H1 (cell line): ENCODE results near the gene ELOVL5. TPM values are rescaled to one million over a fixed set of nuclear protein-coding genes. Genes with fewer than 3 reads are reported as not detected.
"Not testable (repeated sequence)": the region's sequence is repeated elsewhere in the genome, so short reads cannot be mapped to it uniquely, and the experiment has no call there.

Source experiments
- CTCF ChIA-PET: fragments of 300-600 bp; sonication (Branson Sonifier 250); formaldehyde crosslinking; loops from one replicate; lab custom pipeline; 2021; ENCODE audit not compliant: partially characterized antibody; lab: Charles Lee
- POLR2A ChIA-PET: fragments of 300-600 bp; sonication (Branson Sonifier 250); formaldehyde crosslinking; loops from one replicate; lab custom pipeline; 2021; ENCODE audit warnings: inconsistent platforms; ENCODE audit not compliant: partially characterized antibody; lab: Charles Lee
- DNase-seq, 2 experiments: peaks; one replicate each; pipeline versions ENCODE4 v3.0.0 to v3.0.0-alpha.2; 2010 to 2022; ENCODE audit warnings: low spot score in 2 of 2, low read depth in 1 of 2, mixed read lengths in 1 of 2
- FAIRE-seq: peaks from 2 replicates; lab custom pipeline; 2011; peaks lifted over from hg19 to GRCh38; lab: Jason Lieb, UNC
- H2AFZ ChIP-seq: 2 replicates; pipeline ENCODE4 v1.8.1; 2012; ENCODE audit warnings: low read length, inconsistent platforms
- H2AK5ac ChIP-seq: 2 replicates; pipeline ENCODE4 v1.6.1; 2013; ENCODE audit warnings: low read depth, low read length
- H2BK120ac ChIP-seq: replicated peaks from 2 replicates; pipeline ENCODE3; 2013; ENCODE audit warnings: low read depth, low read length, inconsistent platforms
- H2BK12ac ChIP-seq: 2 replicates; pipeline ENCODE4 v1.6.1; 2013; ENCODE audit warnings: low read depth, low read length
- H2BK15ac ChIP-seq: 2 replicates; pipeline ENCODE4 v1.6.1; 2013; ENCODE audit warnings: low read length
- H2BK20ac ChIP-seq: 2 replicates; pipeline ENCODE4 v1.6.1; 2013; ENCODE audit warnings: low read length
- H2BK5ac ChIP-seq: 2 replicates; pipeline ENCODE4 v1.6.1; 2013; ENCODE audit warnings: low read depth, low read length
- H3K14ac ChIP-seq: 2 replicates; pipeline ENCODE4 v1.6.1; 2013; ENCODE audit warnings: inconsistent platforms; ENCODE audit not compliant: insufficient read length
- H3K18ac ChIP-seq: 2 replicates; pipeline ENCODE4 v1.6.1; 2013; ENCODE audit warnings: low read length; ENCODE audit errors: extremely low read depth
- H3K23ac ChIP-seq: 2 replicates; pipeline ENCODE4 v1.6.1; 2013; ENCODE audit warnings: inconsistent platforms; ENCODE audit not compliant: insufficient read length
- H3K23me2 ChIP-seq: 2 replicates; pipeline ENCODE4 v1.6.1; 2013; ENCODE audit warnings: low read depth, low read length
- H3K27ac ChIP-seq: 2 replicates; pipeline ENCODE4 v1.6.1; 2011; ENCODE audit warnings: low read depth, low read length, inconsistent platforms
- H3K27me3 ChIP-seq, 4 experiments: replicated peaks in 1 of 4; 1 replicate in 1 of 4; 2 replicates in 3 of 4; pipeline versions ENCODE4 v1.6.1 to v1.8.1; 2011 to 2013; ENCODE audit warnings: low read length in 3 of 4, mild to moderate bottlenecking in 3 of 4, inconsistent platforms in 2 of 4, mixed read lengths in 2 of 4, moderate library complexity in 1 of 4; ENCODE audit not compliant: control insufficient read depth in 3 of 4, insufficient read depth in 3 of 4; ENCODE audit errors: extremely low read depth in 1 of 4
- H3K36me3 ChIP-seq, 4 experiments: 2 replicates each; pipeline versions ENCODE4 v1.6.1 to v1.8.1; 2011 to 2013; ENCODE audit warnings: mild to moderate bottlenecking in 4 of 4, low read length in 3 of 4, moderate library complexity in 2 of 4, control low read depth in 1 of 4, inconsistent platforms in 1 of 4; ENCODE audit not compliant: insufficient read depth in 4 of 4, control insufficient read depth in 2 of 4
- H3K4ac ChIP-seq: replicated peaks from 2 replicates; pipeline ENCODE3; 2013; ENCODE audit warnings: low read length, low read depth, mixed read lengths, inconsistent platforms; ENCODE audit not compliant: insufficient read length
- H3K4me1 ChIP-seq, 4 experiments: replicated peaks in 1 of 4; 1 replicate in 1 of 4; 2 replicates in 3 of 4; pipeline versions ENCODE4 v1.6.1 to v1.8.1; 2011 to 2013; ENCODE audit warnings: low read length in 3 of 4, inconsistent platforms in 2 of 4, mixed read lengths in 1 of 4; ENCODE audit not compliant: insufficient read depth in 4 of 4, control insufficient read depth in 3 of 4
- H3K4me2 ChIP-seq, 2 experiments: 2 replicates each; pipeline versions ENCODE4 v1.6.1 to v1.8.1; 2011 to 2013; ENCODE audit warnings: low read depth in 2 of 2, low read length in 2 of 2, control low read depth in 1 of 2, inconsistent platforms in 1 of 2, mild to moderate bottlenecking in 1 of 2; ENCODE audit not compliant: insufficient read depth in 1 of 2
- H3K4me3 ChIP-seq, 4 experiments: fragments of 200-600, 300-600 bp in 1 of 4; sonication (generic), shearing (Covaris generic), sonication (Bioruptor Twin) in 1 of 4; 2 replicates each; pipeline versions ENCODE4 v1.5.1 to v1.8.1; 2011 to 2016; ENCODE audit warnings: low read length in 4 of 4, low read depth in 3 of 4, control low read depth in 2 of 4, inconsistent platforms in 2 of 4, mild to moderate bottlenecking in 2 of 4, mixed read lengths in 1 of 4, moderate library complexity in 1 of 4; ENCODE audit not compliant: insufficient read depth in 2 of 4; ENCODE audit errors: extremely low read depth in 1 of 4
- H3K56ac ChIP-seq: replicated peaks from 2 replicates; pipeline ENCODE3; 2013; ENCODE audit warnings: low read depth, mild to moderate bottlenecking, mixed read lengths, low read length, inconsistent platforms; ENCODE audit not compliant: insufficient read length
- H3K79me1 ChIP-seq: 2 replicates; pipeline ENCODE4 v1.6.1; 2013; ENCODE audit warnings: low read depth, low read length, control low read depth
- H3K79me2 ChIP-seq, 2 experiments: 2 replicates each; pipeline versions ENCODE4 v1.6.1 to v1.8.1; 2012 to 2013; ENCODE audit warnings: low read length in 2 of 2, mild to moderate bottlenecking in 2 of 2, inconsistent platforms in 1 of 2; ENCODE audit not compliant: insufficient read depth in 2 of 2, control insufficient read depth in 1 of 2
- H3K9ac ChIP-seq, 4 experiments: replicated peaks in 1 of 4; 1 replicate in 1 of 4; 2 replicates in 3 of 4; pipeline versions ENCODE4 v1.6.1 to v1.8.1; 2011 to 2013; ENCODE audit warnings: low read depth in 3 of 4, low read length in 3 of 4, control low read depth in 2 of 4, mild to moderate bottlenecking in 2 of 4, moderate library complexity in 2 of 4, inconsistent platforms in 1 of 4; ENCODE audit errors: extremely low read depth in 1 of 4
- H3K9me3 ChIP-seq, 2 experiments: 2 replicates each; pipeline versions ENCODE4 v1.6.1 to v1.8.1; 2012 to 2013; ENCODE audit warnings: mild to moderate bottlenecking in 2 of 2, moderate library complexity in 2 of 2, control low read depth in 1 of 2, inconsistent platforms in 1 of 2, low read depth in 1 of 2, low read length in 1 of 2, mixed read lengths in 1 of 2; ENCODE audit not compliant: insufficient read depth in 2 of 2
- H4K20me1 ChIP-seq, 2 experiments: replicated peaks in 1 of 2; 2 replicates each; pipeline versions ENCODE3 to v1.8.1; 2011 to 2013; ENCODE audit warnings: inconsistent platforms in 2 of 2, low read length in 2 of 2, mild to moderate bottlenecking in 1 of 2; ENCODE audit not compliant: insufficient read depth in 2 of 2, control insufficient read depth in 1 of 2
- H4K5ac ChIP-seq: 2 replicates; pipeline ENCODE4 v1.6.1; 2013; ENCODE audit warnings: low read length, low read depth, mixed read lengths, inconsistent platforms; ENCODE audit not compliant: insufficient read length
- H4K8ac ChIP-seq: 2 replicates; pipeline ENCODE4 v1.8.0; 2013; ENCODE audit warnings: mild to moderate bottlenecking, moderate library complexity, low read length, inconsistent platforms; ENCODE audit not compliant: insufficient read depth; ENCODE audit errors: extremely low read depth
- H4K91ac ChIP-seq: replicated peaks from 2 replicates; pipeline ENCODE3; 2013; ENCODE audit warnings: low read length, mixed read lengths, inconsistent platforms; ENCODE audit not compliant: insufficient read length
- WGBS, 2 experiments: shearing (Covaris generic) in 1 of 2; methylation state at CpG; one replicate each; pipeline versions ENCODE4 v1.1.6 to v1.1.7; 2013 to 2015; ENCODE audit warnings: low lambda C conversion rate in 2 of 2, mixed read lengths in 2 of 2, inconsistent platforms in 1 of 2, low coverage in 1 of 2, missing lambda C conversion rate in 1 of 2; ENCODE audit not compliant: insufficient replicate concordance in 2 of 2, insufficient coverage in 1 of 2, insufficient read length in 1 of 2; ENCODE audit errors: extremely low coverage in 1 of 2, missing lambda C conversion rate in 1 of 2; 5-methylcytosine and 5-hydroxymethylcytosine counted together
- polyA plus RNA-seq, 7 experiments: library from polyadenylated mRNA; depleted of rRNA in 3 of 7; stranded (reverse) in 5 of 7; unstranded in 2 of 7; fragments of >200 nt in 5 of 7; fragments of 200-250 nt in 2 of 7; gene quantifications; 1 replicate in 5 of 7; 2 replicates in 1 of 7; 4 replicates in 1 of 7; pipeline versions ENCODE4 v1.2.1 to v1.2.3, GENCODE V29; 2011 to 2013; ENCODE audit warnings: missing spikeins in 2 of 7, mixed read lengths in 2 of 7
- total RNA-seq: library from RNA; stranded (reverse); fragmentation: NEBNext Ultra II Directional; extraction: Animal tissue kit (Norgen Biotek cat#: 25700); gene quantifications from 2 replicates; pipeline ENCODE4 v1.2.1, GENCODE V29; 2021
- TF ChIP-seq, protein P1 (sequence below): IDR thresholded peaks from 2 replicates; pipeline ENCODE4 v1.6.1; 2012; ENCODE audit warnings: low read length, inconsistent platforms

ELOVL5 gene
- total and polyA plus RNA-seq, 2 of the 8 experiments (the other 6 are each of a cell fraction or from before 2014, with no cell fraction given) = 113 to 156 TPM

- TF ChIP-seq, protein P1, sequence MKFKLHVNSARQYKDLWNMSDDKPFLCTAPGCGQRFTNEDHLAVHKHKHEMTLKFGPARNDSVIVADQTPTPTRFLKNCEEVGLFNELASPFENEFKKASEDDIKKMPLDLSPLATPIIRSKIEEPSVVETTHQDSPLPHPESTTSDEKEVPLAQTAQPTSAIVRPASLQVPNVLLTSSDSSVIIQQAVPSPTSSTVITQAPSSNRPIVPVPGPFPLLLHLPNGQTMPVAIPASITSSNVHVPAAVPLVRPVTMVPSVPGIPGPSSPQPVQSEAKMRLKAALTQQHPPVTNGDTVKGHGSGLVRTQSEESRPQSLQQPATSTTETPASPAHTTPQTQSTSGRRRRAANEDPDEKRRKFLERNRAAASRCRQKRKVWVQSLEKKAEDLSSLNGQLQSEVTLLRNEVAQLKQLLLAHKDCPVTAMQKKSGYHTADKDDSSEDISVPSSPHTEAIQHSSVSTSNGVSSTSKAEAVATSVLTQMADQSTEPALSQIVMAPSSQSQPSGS = no peak
Observed at GRCh38 chr6:53390010-53390409, 41.3 kb upstream of the ELOVL5 start (continued).

GRCh38 chr6:53388615-53389014 is 39.9 kb upstream of the ELOVL5 start:
- H3K18ac ChIP-seq, H3K23me2 ChIP-seq, H4K8ac ChIP-seq, H3K79me1 ChIP-seq, H3K27me3 ChIP-seq, H4K5ac ChIP-seq, H3K4me2 ChIP-seq, FAIRE-seq, H4K91ac ChIP-seq, H3K4me1 ChIP-seq, H3K23ac ChIP-seq, H3K36me3 ChIP-seq, H2BK5ac ChIP-seq, H3K9ac ChIP-seq, H3K9me3 ChIP-seq, H3K56ac ChIP-seq, H3K4me3 ChIP-seq, H4K20me1 ChIP-seq, H2AFZ ChIP-seq, CTCF ChIA-PET, H2BK20ac ChIP-seq, H2BK15ac ChIP-seq, H2BK120ac ChIP-seq, H2AK5ac ChIP-seq, H2BK12ac ChIP-seq, POLR2A ChIA-PET, H3K79me2 ChIP-seq, H3K14ac ChIP-seq, DNase-seq, H3K27ac ChIP-seq, H3K4ac ChIP-seq: not testable (repeated sequence)
- WGBS, 2 experiments = 78% methylated on average over 3 of the region's 3 CpGs; no CpG with 5 or more reads in 1 of the 2 experiments
